Breast epithelium (tissue), 3 donors: ENCODE data around the gene LMBR1.

Experiments used
- CTCF ChIP-seq, 3 donors: fragments of 450-650 bp; IDR thresholded peaks; one replicate each; pipeline ENCODE4 v1.5.1; 2016 to 2017; ENCODE audit warnings: antibody characterized with exemption in 3 of 3, mild to moderate bottlenecking in 3 of 3, moderate library complexity in 3 of 3
- POLR2A ChIP-seq: fragments of 450-650 bp; IDR thresholded peaks from one replicate; pipeline ENCODE4 v1.6.1; 2016; ENCODE audit warnings: antibody characterized with exemption, mild to moderate bottlenecking, moderate library complexity

- TF ChIP-seq POLR2A = no peak
- no peak for TF ChIP-seq CTCF (IDR thresholded peaks at IDR 0.05)
Measured at GRCh38 chr7:156903232-156903909, 10.4 kb upstream of the LMBR1 start.
